Effector memory CD4-positive, alpha-beta T cell (primary cell): Measurements from ENCODE around the gene SPRYD3.
"Not testable (repeated sequence)": the region's sequence is repeated elsewhere in the genome, so short reads cannot be mapped to it uniquely, and the experiment has no call there.

ENCODE experiments used
- DNase-seq, 3 donors: peaks; one replicate each; pipeline ENCODE4 v3.0.0-alpha.2; 2020
- H3K27ac ChIP-seq: 2 replicates; pipeline ENCODE4 v1.7.0; 2013; ENCODE audit warnings: mild to moderate bottlenecking, low read length, moderate library complexity; ENCODE audit not compliant: insufficient read depth, poor library complexity, severe bottlenecking
- H3K27me3 ChIP-seq: replicated peaks from 2 replicates; pipeline ENCODE4 v1.7.0; 2013; ENCODE audit warnings: mild to moderate bottlenecking, low read length; ENCODE audit not compliant: insufficient read depth, control insufficient read depth, poor library complexity, severe bottlenecking
- H3K36me3 ChIP-seq: 2 replicates; pipeline ENCODE4 v1.7.0; 2013; ENCODE audit warnings: mild to moderate bottlenecking, low read length, moderate library complexity; ENCODE audit not compliant: control insufficient read depth, insufficient read depth
- H3K4me1 ChIP-seq: 2 replicates; pipeline ENCODE4 v1.7.0; 2013; ENCODE audit warnings: low read length, mild to moderate bottlenecking; ENCODE audit not compliant: control insufficient read depth, insufficient read depth, poor library complexity, severe bottlenecking
- H3K4me3 ChIP-seq: 2 replicates; pipeline ENCODE4 v1.7.0; 2013; ENCODE audit warnings: low read length, low read depth, mild to moderate bottlenecking; ENCODE audit not compliant: insufficient read depth, poor library complexity, severe bottlenecking
- H3K9me3 ChIP-seq: 2 replicates; pipeline ENCODE4 v1.7.0; 2013; ENCODE audit warnings: mild to moderate bottlenecking, low read length, moderate library complexity; ENCODE audit not compliant: control insufficient read depth

SPRYD3 gene

GRCh38 chr12:53044052-53044581 lies 35.1 kb downstream of the SPRYD3 start:
- no peaks in the 10 kb centered on the region for H3K27me3 ChIP-seq
- H3K9me3 ChIP-seq = no peaks in the 10 kb centered on the region
- DNase-seq = no peak
- H3K4me1 ChIP-seq = peaks cover 6% of the 10 kb centered on the region
- no peak overlapping the region for H3K27ac ChIP-seq
- no peak overlapping the region for H3K4me3 ChIP-seq
- H3K36me3 ChIP-seq = peaks cover 9% of the 10 kb centered on the region

GRCh38 chr12:53042607-53043454 lies 36.4 kb downstream of the SPRYD3 start:
- no peak for DNase-seq
- no peaks in the 10 kb centered on the region for H3K9me3 ChIP-seq
- H3K27me3 ChIP-seq = no peaks in the 10 kb centered on the region
- H3K27ac ChIP-seq = no peak overlapping the region
- peaks cover 15% of the 10 kb centered on the region for H3K36me3 ChIP-seq
- H3K4me1 ChIP-seq = peaks cover 8% of the 10 kb centered on the region
- no peak overlapping the region for H3K4me3 ChIP-seq

- peaks cover 41% of the 10 kb centered on the region for H3K36me3 ChIP-seq
- no peaks in the 10 kb centered on the region for H3K27me3 ChIP-seq
- peaks cover 5% of the 10 kb centered on the region for H3K4me1 ChIP-seq
- no peak overlapping the region for H3K4me3 ChIP-seq
- no peak overlapping the region for H3K27ac ChIP-seq
- DNase-seq = no peak
- H3K9me3 ChIP-seq = no peaks in the 10 kb centered on the region
Observed at GRCh38 chr12:53039851-53040250, 39.3 kb downstream of the SPRYD3 start.

- Histone ChIP-seq H3K27ac (no peak overlapping the region), H3K4me3 (no peak overlapping the region), H3K4me1 (peaks cover 5% of the 10 kb centered on the region), H3K36me3 (peaks cover 68% of the 10 kb centered on the region), H3K27me3 (no peaks in the 10 kb centered on the region), H3K9me3 (no peaks in the 10 kb centered on the region)
- DNase-seq = no peak
Observed at GRCh38 chr12:53036802-53037201, 42.4 kb downstream of the SPRYD3 start.

- H3K27ac ChIP-seq = no peak overlapping the region
- no peaks in the 10 kb centered on the region for H3K27me3 ChIP-seq
- no peaks in the 10 kb centered on the region for H3K9me3 ChIP-seq
- H3K4me3 ChIP-seq = no peak overlapping the region
- peaks cover 5% of the 10 kb centered on the region for H3K4me1 ChIP-seq
- no peak for DNase-seq
- peaks cover 80% of the 10 kb centered on the region for H3K36me3 ChIP-seq
Observed at GRCh38 chr12:53034459-53034858, 44.7 kb downstream of the SPRYD3 start.

GRCh38 chr12:53033832-53034231 lies 45.4 kb downstream of the SPRYD3 start:
- H3K27me3 ChIP-seq, DNase-seq, H3K9me3 ChIP-seq, H3K4me3 ChIP-seq, H3K4me1 ChIP-seq, H3K27ac ChIP-seq: not testable (repeated sequence)
- H3K36me3 ChIP-seq = peaks cover 81% of the 10 kb centered on the region

- Histone ChIP-seq H3K4me1 (no peaks in the 10 kb centered on the region), H3K27ac (no peak overlapping the region), H3K27me3 (no peaks in the 10 kb centered on the region), H3K36me3 (peaks cover 82% of the 10 kb centered on the region), H3K9me3 (no peaks in the 10 kb centered on the region), H3K4me3 (no peak overlapping the region)
- no peak for DNase-seq
Observed at GRCh38 chr12:53031616-53032015, 47.6 kb downstream of the SPRYD3 start.

GRCh38 chr12:53027014-53027413 lies 52.2 kb downstream of the SPRYD3 start:
- not testable (repeated sequence) for DNase-seq, H3K4me3 ChIP-seq, H3K27me3 ChIP-seq, H3K9me3 ChIP-seq, H3K4me1 ChIP-seq, H3K27ac ChIP-seq
- H3K36me3 ChIP-seq = peaks cover 79% of the 10 kb centered on the region

- peaks cover 82% of the 10 kb centered on the region for H3K36me3 ChIP-seq
Observed at GRCh38 chr12:53025250-53025649, 53.9 kb downstream of the SPRYD3 start.

GRCh38 chr12:53014709-53015108 lies 64.5 kb downstream of the SPRYD3 start:
- Histone ChIP-seq H3K27me3 (no peaks in the 10 kb centered on the region), H3K4me3 (no peak overlapping the region)

More at GRCh38 chr12:53025250-53025649, 53.9 kb downstream of the SPRYD3 start:
- Histone ChIP-seq H3K9me3 (no peaks in the 10 kb centered on the region), H3K4me3 (no peak overlapping the region), H3K27me3 (no peaks in the 10 kb centered on the region), H3K27ac (no peak overlapping the region), H3K4me1 (no peaks in the 10 kb centered on the region)
- no peak for DNase-seq

More at GRCh38 chr12:53014709-53015108, 64.5 kb downstream of the SPRYD3 start:
- Histone ChIP-seq H3K27ac (no peak overlapping the region), H3K36me3 (peaks cover 48% of the 10 kb centered on the region), H3K4me1 (peaks cover 11% of the 10 kb centered on the region), H3K9me3 (no peaks in the 10 kb centered on the region)
- DNase-seq = no peak
